ENCODE data around the gene RACGAP1. TPM values are rescaled to one million over a fixed set of nuclear protein-coding genes. Genes with fewer than 3 reads are reported as not detected.
A peak's percentile ranks its signal among the peaks of the same experiment; 100 is the strongest.

Gene RACGAP1
- total and polyA plus RNA-seq, 2 donors (not counting 1 experiment from before 2014, with no cell fraction given): 4.1 to 14.2 TPM

GRCh38 chr12:49946086-49946485 lies 79.2 kb downstream of the RACGAP1 start:
- CTCF ChIA-PET: interaction anchor here (0.6 to 2.6 kb wide), 16 partner anchors 9 to 1439 kb away, joined by 3 to 21 read pairs (median 6); partner anchors contain the start of genes AQP5 and SMARCD1
- peaks cover 0 to 8% of the 10 kb centered on the region in 2 donors for H3K4me1 ChIP-seq (ENCODE audit: control insufficient read depth in 2 of 2, insufficient read depth in 2 of 2, low read length in 2 of 2)
- DNase-seq: no peak
- H2AFZ ChIP-seq (ENCODE audit: insufficient read depth, low read depth, low read length, poor library complexity, severe bottlenecking): peak overlapping the region; percentile 75
- no peak overlapping the region for H3K4me3 ChIP-seq (ENCODE audit: control extremely low read depth in 1 of 5, extremely low read depth in 1 of 5, insufficient read depth in 1 of 5, low read depth in 2 of 5, low read length in 4 of 5)
- no peaks in the 10 kb centered on the region for H4K20me1 ChIP-seq (ENCODE audit: control insufficient read depth, insufficient read depth, low read length, poor library complexity, severe bottlenecking)
- no peaks in the 10 kb centered on the region for H3K9me3 ChIP-seq (ENCODE audit: control extremely low read depth in 1 of 3, control insufficient read depth in 2 of 3, insufficient read depth in 1 of 3, low read length in 2 of 3)
- peaks cover 0 to 9% (median 4%) of the 10 kb centered on the region in 4 experiments for H3K27me3 ChIP-seq (replicated peaks in 1 of 4; ENCODE audit: control extremely low read depth in 1 of 4, control insufficient read depth in 3 of 4, insufficient read depth in 4 of 4, low read length in 3 of 4)
- intact Hi-C loops (cut with micrococcal nuclease): no loop called here
- 82% methylated on average over 6 of the region's 9 CpGs for WGBS (ENCODE audit: insufficient coverage)
- H3K9me3 Mint-ChIP-seq (ENCODE audit: insufficient read depth): no peaks in the 10 kb centered on the region
- H3K27me3 Mint-ChIP-seq: peaks cover 9% of the 10 kb centered on the region
- no peaks in the 10 kb centered on the region for H3K79me2 ChIP-seq (ENCODE audit: control insufficient read depth, insufficient read depth, low read length)
- H3K4me2 ChIP-seq (replicated peaks; ENCODE audit: low read depth, low read length, poor library complexity, severe bottlenecking): no peak overlapping the region
- POLR2A ChIA-PET: no interaction called here
- H3K9ac ChIP-seq (ENCODE audit: low read length): no peak overlapping the region
- no peaks in the 10 kb centered on the region for H3K36me3 ChIP-seq (replicated peaks in 1 of 2; ENCODE audit: control extremely low read depth in 1 of 2, control insufficient read depth in 1 of 2, extremely low read depth in 1 of 2, insufficient read depth in 2 of 2, low read length in 1 of 2)
- H3K4me1 Mint-ChIP-seq: peaks cover 15% of the 10 kb centered on the region
- H3K4me3 Mint-ChIP-seq: no peak overlapping the region
- no peak for TF ChIP-seq EZH2 (IDR thresholded peaks at IDR 0.05; ENCODE audit: borderline replicate concordance, insufficient read depth, low read depth, low read length, poor library complexity, severe bottlenecking)
- TF ChIP-seq CTCF (IDR thresholded peaks at IDR 0.05): no peak
- ATAC-seq (ENCODE audit: low read depth): no peak
- H3K27ac ChIP-seq (ENCODE audit: low read length in 2 of 2): no peak overlapping the region
- no peak overlapping the region for H3K27ac Mint-ChIP-seq

GRCh38 chr12:49945394-49946080 lies 79.8 kb downstream of the RACGAP1 start:
- Histone ChIP-seq H3K4me2 (replicated peaks; ENCODE audit: low read depth, low read length, poor library complexity, severe bottlenecking) (peak overlapping the region; percentile 68), H3K79me2 (ENCODE audit: control insufficient read depth, insufficient read depth, low read length) (no peaks in the 10 kb centered on the region), H3K36me3 (replicated peaks in 1 of 2; ENCODE audit: control extremely low read depth in 1 of 2, control insufficient read depth in 1 of 2, extremely low read depth in 1 of 2, insufficient read depth in 2 of 2, low read length in 1 of 2) (no peaks in the 10 kb centered on the region), H2AFZ (ENCODE audit: insufficient read depth, low read depth, low read length, poor library complexity, severe bottlenecking) (peak overlapping the region; percentile 75), H3K4me3 (ENCODE audit: control extremely low read depth in 1 of 5, extremely low read depth in 1 of 5, insufficient read depth in 1 of 5, low read depth in 2 of 5, low read length in 4 of 5) (peak overlapping the region in 4 of 5 experiments; percentile 18 to 48 (median 40)), H3K9me3 (ENCODE audit: control extremely low read depth in 1 of 3, control insufficient read depth in 2 of 3, insufficient read depth in 1 of 3, low read length in 2 of 3) (no peaks in the 10 kb centered on the region), H3K4me1 (ENCODE audit: control insufficient read depth in 2 of 2, insufficient read depth in 2 of 2, low read length in 2 of 2) (peaks cover 0 to 8% of the 10 kb centered on the region in 2 donors), H3K27me3 (replicated peaks in 1 of 4; ENCODE audit: control extremely low read depth in 1 of 4, control insufficient read depth in 3 of 4, insufficient read depth in 4 of 4, low read length in 3 of 4) (peaks cover 0 to 9% (median 4%) of the 10 kb centered on the region in 4 experiments), H4K20me1 (ENCODE audit: control insufficient read depth, insufficient read depth, low read length, poor library complexity, severe bottlenecking) (no peaks in the 10 kb centered on the region), H3K27ac (ENCODE audit: low read length in 2 of 2) (no peak overlapping the region), H3K9ac (ENCODE audit: low read length) (peak overlapping the region; percentile 44)
- intact Hi-C loops (cut with micrococcal nuclease): no loop called here
- H3K4me1 Mint-ChIP-seq: peaks cover 15% of the 10 kb centered on the region
- WGBS (ENCODE audit: insufficient coverage): 5% methylated on average over 27 of the region's 28 CpGs
- ChIA-PET POLR2A (interaction anchor here (0.6 kb wide), 1 partner anchor 323 kb away, joined by 6 read pairs; no protein-coding TSS in a partner anchor), CTCF (interaction anchor here (0.6 to 2.6 kb wide), 19 partner anchors 8 to 1439 kb away, joined by 3 to 21 read pairs (median 5); partner anchors contain the start of genes AQP5 and SMARCD1)
- TF ChIP-seq CTCF (IDR thresholded peaks at IDR 0.05): peak; percentile 89
- TF ChIP-seq EZH2 (IDR thresholded peaks at IDR 0.05; ENCODE audit: borderline replicate concordance, insufficient read depth, low read depth, low read length, poor library complexity, severe bottlenecking): no peak
- H3K4me3 Mint-ChIP-seq: peak overlapping the region; percentile 83
- no peak overlapping the region for H3K27ac Mint-ChIP-seq
- no peaks in the 10 kb centered on the region for H3K9me3 Mint-ChIP-seq (ENCODE audit: insufficient read depth)
- peaks cover 9% of the 10 kb centered on the region for H3K27me3 Mint-ChIP-seq
- peak; percentile 90 for ATAC-seq (ENCODE audit: low read depth)
- DNase-seq: peak; percentile 80

Measured in B cell (primary cell).